HG02623 (cell line): ENCODE data around the gene IFNLR1.

Experiments
- ATAC-seq: cut with Tn5 transposase; IDR thresholded peaks from one replicate; pipeline ENCODE4 v1.9.1; 2021; ENCODE audit warnings: moderate library complexity; ENCODE audit not compliant: unreplicated experiment

IFNLR1 gene

GRCh38 chr1:24150234-24151174 lies 36.6 kb downstream of the IFNLR1 start:
- ATAC-seq = no peak

- no peak for ATAC-seq
These were observed 37.2 kb downstream of the IFNLR1 start for GRCh38 chr1:24149866-24150233.

- ATAC-seq = no peak
These were observed 39.3 kb downstream of the IFNLR1 start for GRCh38 chr1:24147816-24148215.

GRCh38 chr1:24147194-24147593 lies 39.9 kb downstream of the IFNLR1 start:
- no peak for ATAC-seq

DNA sequence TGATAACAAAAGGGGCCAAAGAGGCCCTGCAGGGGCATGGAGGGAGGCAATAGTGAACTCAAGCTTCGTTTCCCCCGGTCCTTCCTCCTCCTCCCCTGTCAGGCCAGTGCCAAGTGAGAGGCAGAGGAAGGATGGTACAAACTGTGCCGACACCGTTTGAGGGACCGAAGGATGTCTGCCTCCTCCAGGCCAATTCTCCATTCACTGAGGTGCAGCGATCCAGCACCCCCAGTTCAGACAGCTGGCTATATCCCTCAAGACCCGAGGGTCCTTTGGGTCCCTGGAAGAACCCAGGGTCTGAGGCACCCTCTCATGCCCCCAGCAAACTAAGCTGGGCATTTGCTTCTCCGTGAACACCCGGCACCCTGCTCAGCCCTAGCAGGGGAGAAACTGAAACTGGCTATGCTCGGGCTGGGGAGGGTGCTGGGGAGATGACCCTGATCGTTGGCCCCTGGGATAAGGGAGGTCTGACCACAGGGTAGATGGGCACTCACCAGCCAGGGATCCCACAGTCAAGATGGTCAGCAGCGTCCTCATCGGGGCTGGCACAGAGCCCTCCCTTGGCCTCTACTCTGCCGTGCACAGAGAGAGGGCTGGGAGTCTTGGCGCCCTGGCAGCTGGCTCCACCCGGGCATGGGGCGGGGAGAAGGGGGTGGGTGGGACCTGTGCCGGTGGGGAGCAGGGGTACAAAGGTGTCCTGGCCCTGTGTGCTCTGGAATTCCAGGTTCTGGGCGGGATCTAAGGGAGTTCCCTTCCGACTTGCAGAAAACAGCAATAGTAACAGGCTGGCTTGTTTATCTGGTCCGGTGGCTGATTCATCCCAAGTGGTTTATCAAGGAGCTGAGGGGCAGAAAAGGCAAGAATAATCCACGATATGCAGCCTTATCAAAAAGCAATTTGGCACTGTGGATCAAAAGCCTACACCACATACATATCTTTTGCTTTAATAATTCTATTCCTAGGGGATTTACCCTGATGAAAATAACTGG lies 44.2 kb downstream of the IFNLR1 start, which contains the start of gene IL22RA1:
Gene IL22RA1 (minus strand): TSS at position 595 of the 989 bp plus-strand sequence. CDS start 58 bp downstream, at position 537.
- ATAC-seq = no peak

DNA sequence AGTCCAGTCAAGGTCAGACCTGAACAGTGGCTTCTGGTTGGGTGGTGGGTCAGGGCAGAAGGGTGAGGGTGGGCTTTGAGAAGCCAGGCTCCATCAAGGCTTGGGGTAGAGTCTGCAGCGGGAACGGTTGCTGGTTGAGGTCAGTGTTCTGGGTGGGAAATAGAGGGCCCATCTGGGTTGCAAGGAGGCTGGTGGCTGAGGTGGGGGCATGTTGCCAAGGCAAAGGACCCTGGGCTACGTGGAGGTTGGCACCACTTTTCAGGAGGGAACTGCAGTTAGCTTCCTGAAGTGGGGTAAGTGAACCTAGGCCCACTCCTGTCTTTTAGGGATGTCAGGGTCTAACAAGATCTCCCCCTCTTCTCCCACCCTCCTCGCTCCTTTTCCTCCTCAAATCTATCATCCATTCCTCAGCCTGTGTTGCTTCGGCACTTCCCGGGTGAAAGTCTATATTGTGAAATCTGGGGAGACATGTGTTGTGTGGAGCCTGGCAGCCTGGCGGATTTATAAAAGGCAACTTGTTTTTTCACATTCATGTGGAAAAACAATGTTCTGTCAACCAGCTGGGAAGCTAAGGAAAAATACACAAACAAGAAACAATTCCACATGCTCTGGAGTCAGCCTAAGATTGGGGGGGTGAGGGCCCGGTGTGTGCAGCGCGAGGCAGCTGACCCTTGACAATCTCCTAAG lies 45.6 kb downstream of the IFNLR1 start:
- no peak for ATAC-seq

DNA sequence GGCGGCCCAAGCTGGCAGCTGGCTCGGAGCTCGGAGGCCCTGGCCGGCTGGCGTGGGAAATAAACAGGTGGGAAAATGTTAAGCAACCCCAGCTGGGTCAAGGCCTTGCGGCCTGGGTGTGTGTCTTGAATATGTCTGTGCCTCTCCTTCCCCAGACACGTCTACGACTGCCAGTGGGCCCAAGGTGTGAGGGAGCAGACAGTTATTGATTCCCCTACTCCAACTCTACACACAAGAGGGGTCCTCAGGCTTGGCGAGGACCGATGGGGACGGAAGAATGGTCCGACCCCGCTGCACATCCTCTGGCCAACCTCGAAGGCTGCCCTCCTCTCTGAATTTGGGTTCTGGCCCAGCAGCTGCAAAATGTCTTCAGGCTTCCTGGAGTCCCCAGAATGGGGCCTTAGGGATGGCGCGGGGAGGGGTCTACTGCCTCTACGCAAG lies 46.3 kb downstream of the IFNLR1 start:
- no peak for ATAC-seq

DNA sequence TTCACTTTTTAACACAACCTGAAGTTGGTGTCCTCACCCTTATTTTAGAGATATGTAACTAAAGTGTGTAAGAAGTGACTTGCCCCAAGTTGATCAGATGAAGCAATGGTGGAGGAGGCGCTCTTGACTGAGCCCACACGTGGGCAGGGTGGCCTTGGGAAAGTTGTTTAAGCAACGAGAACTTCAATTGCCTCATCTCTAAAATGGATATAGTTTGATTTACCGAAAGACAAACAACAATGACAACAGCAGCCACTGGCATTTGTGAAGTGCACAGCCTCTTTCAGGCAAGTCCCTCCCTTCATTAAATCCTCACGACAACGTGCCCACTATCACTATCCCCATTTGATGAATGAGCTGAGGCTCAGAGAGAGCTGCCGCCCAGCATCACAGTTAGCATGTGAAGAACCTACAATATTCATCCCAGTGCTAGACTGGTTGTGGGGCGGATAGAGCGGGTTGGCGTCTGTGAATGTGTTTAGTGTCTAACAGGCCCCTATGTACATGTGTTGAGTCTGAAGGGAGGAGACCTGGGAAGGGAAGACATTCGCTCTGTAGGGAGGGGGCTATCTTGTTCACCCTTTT lies 47.2 kb downstream of the IFNLR1 start:
- ATAC-seq = no peak

DNA sequence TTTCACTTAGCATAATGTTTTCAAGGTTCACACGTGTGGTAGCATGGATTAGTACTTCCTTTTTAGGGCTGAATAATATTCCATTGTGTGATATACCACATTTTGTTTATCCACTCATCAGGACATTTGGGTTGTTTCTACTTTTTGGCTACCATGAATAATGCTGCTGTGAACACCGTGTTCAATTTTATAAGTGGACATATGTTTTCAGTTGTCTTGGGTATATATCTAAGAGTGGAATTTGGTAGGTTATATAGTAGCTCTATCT lies 47.9 kb downstream of the IFNLR1 start:
- no peak for ATAC-seq

DNA sequence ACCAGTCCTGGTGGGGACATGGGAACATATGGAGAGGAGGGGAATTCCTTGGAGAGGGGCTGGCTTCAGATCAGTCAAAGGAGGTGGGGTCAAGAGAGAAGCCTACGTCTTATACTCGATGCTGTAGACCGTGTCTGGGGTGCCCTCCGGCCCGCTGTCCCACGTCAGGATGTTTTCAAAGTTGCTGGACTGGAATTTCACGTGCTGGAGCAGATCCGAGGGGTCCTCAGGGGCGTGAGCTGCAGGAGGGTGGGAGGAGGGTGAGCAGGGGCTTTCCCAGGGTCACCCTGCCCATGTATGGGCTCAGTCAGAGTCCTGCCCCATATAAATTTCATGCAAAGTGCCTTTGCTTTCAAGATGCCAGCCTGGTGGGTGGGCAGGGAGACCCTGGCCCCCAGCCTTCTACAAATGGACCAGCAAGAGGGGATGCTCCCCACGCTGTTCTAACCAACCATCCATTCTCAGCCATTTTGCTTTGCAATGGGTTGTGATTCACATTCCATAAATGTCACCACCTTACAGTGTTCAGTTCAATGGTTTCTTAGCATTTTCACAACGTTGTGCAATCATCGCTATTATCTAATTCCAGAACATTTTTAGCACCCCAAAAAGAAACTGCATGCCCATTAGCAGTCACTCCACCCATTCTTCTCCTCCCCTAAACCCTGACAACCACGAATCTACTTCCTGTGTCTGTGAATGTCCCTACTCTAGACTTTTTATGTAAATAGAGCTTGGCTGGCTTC lies 48.4 kb downstream of the IFNLR1 start:
- no peak for ATAC-seq

- no peak for ATAC-seq
These were observed 50.0 kb downstream of the IFNLR1 start for GRCh38 chr1:24136956-24137539.

DNA sequence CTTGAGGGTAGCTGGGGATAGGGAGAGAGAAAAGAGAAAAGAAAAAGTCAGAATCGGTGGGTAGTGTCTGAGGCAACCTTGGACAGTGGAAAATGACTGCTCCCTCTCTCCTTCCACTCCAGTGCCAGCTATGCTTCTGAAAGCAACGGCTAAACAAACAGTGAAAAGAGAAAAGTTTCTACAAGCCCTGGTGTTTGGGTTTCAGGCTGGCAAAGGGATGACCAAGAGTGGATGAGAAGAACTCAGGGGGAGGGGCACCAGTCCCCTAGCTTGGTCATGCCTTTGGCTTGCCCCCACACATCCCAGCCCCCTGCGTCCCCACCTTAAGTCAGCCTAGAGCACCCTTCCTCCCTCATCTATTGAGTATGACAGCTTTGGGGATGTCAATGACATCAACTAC lies 52.7 kb downstream of the IFNLR1 start:
- no peak for ATAC-seq

DNA sequence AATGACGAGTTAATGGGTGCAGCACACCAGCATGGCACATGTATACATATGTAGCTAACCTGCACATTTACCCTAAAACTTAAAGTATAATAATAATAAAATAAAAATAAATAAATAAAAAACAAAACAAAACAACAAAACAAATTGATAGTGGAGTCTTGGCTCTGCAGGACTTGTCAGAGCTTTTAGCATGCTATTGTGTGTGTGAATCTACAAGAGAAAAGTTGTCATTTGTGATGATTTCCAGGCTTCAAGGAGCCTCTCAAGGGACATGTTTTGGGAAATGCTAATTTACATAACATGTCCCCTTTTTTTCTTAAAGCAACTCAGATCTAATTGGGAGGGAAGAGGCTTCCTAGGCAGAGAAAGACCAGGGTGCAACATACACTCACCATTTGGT lies 53.3 kb downstream of the IFNLR1 start:
- ATAC-seq = no peak

- no peak for ATAC-seq
These were observed 56.7 kb downstream of the IFNLR1 start for GRCh38 chr1:24130385-24130784.

DNA sequence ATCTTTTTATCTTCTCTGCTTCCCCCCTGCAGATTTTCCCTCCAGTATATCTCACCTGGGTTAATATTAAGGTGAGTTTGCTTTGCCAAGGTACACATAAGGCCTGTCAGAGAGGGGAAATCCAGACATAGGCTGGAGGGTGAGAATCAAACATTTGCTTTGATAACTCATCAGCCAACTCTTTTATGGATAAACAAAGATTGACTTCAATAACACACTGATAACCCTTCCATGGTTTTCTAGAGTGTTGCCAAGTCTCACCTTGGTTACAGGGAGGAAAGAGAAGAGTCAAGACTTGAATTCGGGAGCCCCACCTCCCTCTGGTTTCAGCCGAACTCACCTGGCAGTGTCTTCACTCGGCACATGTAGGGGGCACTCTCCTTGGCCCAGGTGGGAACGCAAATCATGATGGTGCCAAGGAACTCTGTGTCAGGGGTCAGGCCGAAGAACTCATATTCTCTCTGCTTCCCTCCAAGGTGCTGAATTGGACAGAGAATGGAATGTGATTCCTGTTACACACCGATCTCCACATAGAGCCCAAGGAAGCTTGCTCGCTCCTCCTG lies 59.2 kb downstream of the IFNLR1 start:
- no peak for ATAC-seq

DNA sequence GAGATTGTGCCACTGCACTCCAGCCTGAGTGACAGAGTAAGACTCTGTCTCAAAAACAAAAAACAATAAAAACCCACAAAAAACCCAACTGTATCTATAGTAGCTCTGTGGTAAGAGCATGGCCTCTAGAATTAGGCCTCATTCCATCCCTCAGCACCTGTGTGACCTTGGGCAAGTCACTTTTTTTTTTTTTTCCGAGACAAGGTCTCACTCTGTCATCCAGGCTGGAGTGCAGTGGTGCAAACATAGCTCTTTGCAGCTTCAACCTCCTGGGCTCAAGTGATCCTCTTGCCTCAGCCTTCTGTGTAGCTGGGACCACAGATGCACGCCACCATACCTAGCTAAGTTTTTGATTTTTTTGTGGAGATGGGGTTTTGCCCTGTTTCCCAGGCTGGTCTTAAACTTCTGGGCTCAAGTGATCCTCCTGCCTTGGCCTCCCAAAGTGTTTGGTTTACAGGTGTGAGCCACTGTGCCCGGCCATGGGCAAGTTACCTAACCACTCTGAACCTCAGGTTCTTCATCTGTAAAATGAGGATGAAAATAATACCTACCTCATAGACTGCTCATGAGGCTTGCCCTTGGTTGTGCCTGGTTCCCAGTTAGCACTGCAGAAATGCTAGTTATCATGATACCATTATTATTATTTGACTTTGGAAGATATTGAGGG lies 59.8 kb downstream of the IFNLR1 start:
- no peak for ATAC-seq

- ATAC-seq = no peak
These were observed 60.4 kb downstream of the IFNLR1 start for GRCh38 chr1:24126672-24127023.

DNA sequence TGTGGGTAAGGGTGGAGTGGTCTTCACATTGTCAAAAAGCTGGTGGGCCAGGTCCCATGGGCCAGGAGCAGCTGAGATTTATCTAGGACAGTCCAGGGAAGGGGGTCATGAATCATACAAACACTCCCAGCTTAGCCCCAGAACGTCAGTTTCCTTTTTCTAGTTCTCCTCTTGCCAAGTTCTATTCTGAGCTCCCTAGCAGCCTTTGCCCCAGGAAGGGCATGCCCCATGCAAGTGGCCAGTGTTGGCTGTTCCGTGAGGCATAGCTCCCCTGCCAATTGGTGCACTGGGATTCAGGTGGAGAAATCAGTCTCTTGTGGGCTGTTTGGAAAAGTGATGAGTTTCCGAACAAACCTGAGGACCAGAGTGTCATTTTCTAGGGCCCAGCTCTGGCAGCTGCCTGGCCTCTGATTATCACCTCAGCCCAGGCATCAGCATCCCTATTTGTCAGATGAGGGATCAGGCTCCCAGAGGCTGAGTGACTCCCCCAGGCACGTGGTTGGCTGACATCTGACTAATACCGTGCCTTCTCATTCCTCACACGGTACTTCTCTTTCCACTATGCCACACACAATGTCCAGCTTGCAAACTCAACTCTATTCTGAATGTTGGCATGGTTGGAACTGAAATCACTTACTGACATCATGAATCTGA lies 60.9 kb downstream of the IFNLR1 start:
- ATAC-seq = no peak
